Fibroblast of lung (primary cell): Measurements from ENCODE around the gene GRIK1. TPM values are rescaled to one million over a fixed set of nuclear protein-coding genes. Genes with fewer than 3 reads are reported as not detected.

Source experiments
- DNase-seq, 2 donors: peaks; one replicate each; pipeline versions ENCODE4 v3.0.0 to v3.0.0-alpha.2; 2010; ENCODE audit warnings: low read depth in 2 of 2
- H2AFZ ChIP-seq: 2 replicates; pipeline ENCODE4 v1.5.1; 2012; ENCODE audit warnings: low read length, control low read depth, inconsistent platforms
- H3K27ac ChIP-seq: 2 replicates; pipeline ENCODE4 v1.5.1; 2011; ENCODE audit warnings: low read length, control low read depth; ENCODE audit not compliant: insufficient read depth
- H3K27me3 ChIP-seq: 2 replicates; pipeline ENCODE4 v1.5.1; 2011; ENCODE audit warnings: mild to moderate bottlenecking, low read length; ENCODE audit not compliant: control insufficient read depth, insufficient read depth
- H3K36me3 ChIP-seq: 2 replicates; pipeline ENCODE4 v1.5.1; 2011; ENCODE audit warnings: low read length; ENCODE audit not compliant: control insufficient read depth, insufficient read depth
- H3K4me1 ChIP-seq: 2 replicates; pipeline ENCODE4 v1.5.1; 2011; ENCODE audit warnings: low read length; ENCODE audit not compliant: control insufficient read depth, insufficient read depth; ENCODE audit errors: extremely low read depth
- H3K4me2 ChIP-seq: 2 replicates; pipeline ENCODE4 v1.5.1; 2011; ENCODE audit warnings: low read length, control low read depth; ENCODE audit not compliant: insufficient read depth; ENCODE audit errors: extremely low read depth
- H3K4me3 ChIP-seq, 4 experiments: fragments of 200-600 bp in 1 of 4; sonication (generic) in 1 of 4; replicated peaks in 1 of 4; 2 replicates each; pipeline ENCODE4 v1.5.1; 2011 to 2016; ENCODE audit warnings: low read length in 4 of 4, low read depth in 3 of 4, mild to moderate bottlenecking in 3 of 4, control low read depth in 2 of 4, inconsistent platforms in 1 of 4, mixed read lengths in 1 of 4; ENCODE audit not compliant: insufficient read depth in 1 of 4; ENCODE audit errors: control extremely low read depth in 1 of 4
- H3K79me2 ChIP-seq: 2 replicates; pipeline ENCODE4 v1.5.1; 2012; ENCODE audit warnings: mild to moderate bottlenecking, low read length, inconsistent platforms; ENCODE audit not compliant: control insufficient read depth, insufficient read depth
- H3K9ac ChIP-seq: 2 replicates; pipeline ENCODE4 v1.5.1; 2011; ENCODE audit warnings: mild to moderate bottlenecking, low read length, control low read depth; ENCODE audit not compliant: insufficient read depth
- H3K9me3 ChIP-seq: 2 replicates; pipeline ENCODE4 v1.5.1; 2012; ENCODE audit warnings: low read depth, low read length; ENCODE audit not compliant: control insufficient read depth, insufficient read depth
- H4K20me1 ChIP-seq: 2 replicates; pipeline ENCODE4 v1.5.1; 2011; ENCODE audit warnings: low read length; ENCODE audit not compliant: control insufficient read depth, insufficient read depth; ENCODE audit errors: extremely low read depth
- EZH2 ChIP-seq: IDR thresholded peaks from 2 replicates; pipeline ENCODE4 v1.5.1; 2012; ENCODE audit warnings: low read length, control low read depth, mild to moderate bottlenecking; ENCODE audit errors: missing control alignments
- polyA plus RNA-seq, 2 donors: library from polyadenylated mRNA; depleted of rRNA in 1 of 2; stranded (reverse) in 1 of 2; unstranded in 1 of 2; fragments of >200 nt; gene quantifications; 2 replicates each; pipeline ENCODE4 v1.2.1, GENCODE V29; 2011 to 2012; ENCODE audit warnings: missing spikeins in 1 of 2
- total RNA-seq: library from RNA; depleted of rRNA; stranded (reverse); fragments of >200 nt; gene quantifications from 2 replicates; pipeline ENCODE4 v1.2.1, GENCODE V29; 2014
- TF ChIP-seq, protein P1 (sequence below), 2 donors: IDR thresholded peaks in 1 of 2; conservative IDR thresholded peaks in 1 of 2; 1 replicate in 1 of 2; 2 replicates in 1 of 2; pipeline ENCODE4 v1.5.1; 2011 to 2012; ENCODE audit warnings: low read length in 2 of 2, control low read depth in 1 of 2, inconsistent platforms in 1 of 2, low read depth in 1 of 2, mild to moderate bottlenecking in 1 of 2

GRIK1 gene
- total and polyA plus RNA-seq, 2 donors (not counting 1 experiment from before 2014, with no cell fraction given) = not detected

DNA sequence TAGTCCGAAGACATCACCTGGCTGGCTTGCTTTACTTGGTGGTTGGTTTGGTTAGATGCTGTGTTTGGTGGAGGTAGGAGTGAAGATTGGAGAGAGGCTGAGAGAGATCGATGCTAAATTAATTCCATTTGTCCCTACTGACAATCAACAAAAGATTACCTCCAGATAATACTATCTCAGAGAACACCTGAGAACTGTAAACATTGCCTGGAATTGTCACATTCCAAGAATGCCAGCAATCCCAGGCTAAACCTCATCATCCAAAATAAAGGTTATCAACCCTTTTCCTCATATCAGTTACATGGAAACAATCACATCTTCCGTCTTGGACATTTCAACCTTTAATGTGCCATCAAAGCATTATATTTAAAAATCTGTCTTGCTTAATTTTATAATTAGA lies 141.0 kb downstream of the GRIK1 start:
- no peak overlapping the region for H3K9ac ChIP-seq

DNA sequence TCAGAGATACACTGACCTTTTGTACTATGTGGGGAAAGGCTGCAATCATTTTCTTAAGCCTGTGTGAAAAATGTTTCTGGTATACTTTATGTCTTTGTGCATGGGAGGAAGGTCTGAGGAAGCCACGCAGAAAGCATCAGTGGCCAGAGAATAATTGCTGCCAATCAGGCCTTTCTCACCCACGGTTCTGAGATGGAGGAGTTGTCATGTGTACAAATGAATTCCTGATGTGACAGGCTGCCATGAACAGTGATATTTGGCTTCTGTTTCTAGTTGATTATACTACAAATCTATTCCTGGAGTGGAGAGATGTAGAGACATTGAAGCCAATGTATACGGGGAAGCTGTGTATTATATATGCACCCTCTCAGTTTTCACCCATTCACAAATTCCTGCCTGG lies 142.6 kb downstream of the GRIK1 start:
- Histone ChIP-seq H3K27ac (no peak overlapping the region), H3K4me3 (no peak overlapping the region), H3K4me2 (no peak overlapping the region), H3K9me3 (no peaks in the 10 kb centered on the region), H3K9ac (no peak overlapping the region), H3K27me3 (no peaks in the 10 kb centered on the region), H3K79me2 (no peaks in the 10 kb centered on the region), H3K36me3 (no peaks in the 10 kb centered on the region), H2AFZ (no peak overlapping the region), H4K20me1 (no peaks in the 10 kb centered on the region), H3K4me1 (no peaks in the 10 kb centered on the region)
- TF ChIP-seq, protein P1, sequence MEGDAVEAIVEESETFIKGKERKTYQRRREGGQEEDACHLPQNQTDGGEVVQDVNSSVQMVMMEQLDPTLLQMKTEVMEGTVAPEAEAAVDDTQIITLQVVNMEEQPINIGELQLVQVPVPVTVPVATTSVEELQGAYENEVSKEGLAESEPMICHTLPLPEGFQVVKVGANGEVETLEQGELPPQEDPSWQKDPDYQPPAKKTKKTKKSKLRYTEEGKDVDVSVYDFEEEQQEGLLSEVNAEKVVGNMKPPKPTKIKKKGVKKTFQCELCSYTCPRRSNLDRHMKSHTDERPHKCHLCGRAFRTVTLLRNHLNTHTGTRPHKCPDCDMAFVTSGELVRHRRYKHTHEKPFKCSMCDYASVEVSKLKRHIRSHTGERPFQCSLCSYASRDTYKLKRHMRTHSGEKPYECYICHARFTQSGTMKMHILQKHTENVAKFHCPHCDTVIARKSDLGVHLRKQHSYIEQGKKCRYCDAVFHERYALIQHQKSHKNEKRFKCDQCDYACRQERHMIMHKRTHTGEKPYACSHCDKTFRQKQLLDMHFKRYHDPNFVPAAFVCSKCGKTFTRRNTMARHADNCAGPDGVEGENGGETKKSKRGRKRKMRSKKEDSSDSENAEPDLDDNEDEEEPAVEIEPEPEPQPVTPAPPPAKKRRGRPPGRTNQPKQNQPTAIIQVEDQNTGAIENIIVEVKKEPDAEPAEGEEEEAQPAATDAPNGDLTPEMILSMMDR (conservative IDR thresholded peaks at IDR 0.05 in 1 of 2, IDR thresholded peaks at IDR 0.05 in 1 of 2; ENCODE audit: low read depth in 1 of 2, low read length in 2 of 2) = no peak
- TF ChIP-seq EZH2 = no peak
- no peak for DNase-seq

More for the DNA sequence above, 141.0 kb downstream of the GRIK1 start:
- Histone ChIP-seq H3K4me1 (no peaks in the 10 kb centered on the region), H3K79me2 (no peaks in the 10 kb centered on the region), H2AFZ (no peak overlapping the region), H3K4me3 (no peak overlapping the region), H3K9me3 (no peaks in the 10 kb centered on the region), H3K4me2 (no peak overlapping the region), H4K20me1 (no peaks in the 10 kb centered on the region), H3K27me3 (no peaks in the 10 kb centered on the region), H3K27ac (no peak overlapping the region), H3K36me3 (no peaks in the 10 kb centered on the region)
- no peak for DNase-seq
- no peak for TF ChIP-seq EZH2
- TF ChIP-seq, protein P1 (conservative IDR thresholded peaks at IDR 0.05 in 1 of 2, IDR thresholded peaks at IDR 0.05 in 1 of 2; ENCODE audit: low read depth in 1 of 2, low read length in 2 of 2) = no peak

DNA sequence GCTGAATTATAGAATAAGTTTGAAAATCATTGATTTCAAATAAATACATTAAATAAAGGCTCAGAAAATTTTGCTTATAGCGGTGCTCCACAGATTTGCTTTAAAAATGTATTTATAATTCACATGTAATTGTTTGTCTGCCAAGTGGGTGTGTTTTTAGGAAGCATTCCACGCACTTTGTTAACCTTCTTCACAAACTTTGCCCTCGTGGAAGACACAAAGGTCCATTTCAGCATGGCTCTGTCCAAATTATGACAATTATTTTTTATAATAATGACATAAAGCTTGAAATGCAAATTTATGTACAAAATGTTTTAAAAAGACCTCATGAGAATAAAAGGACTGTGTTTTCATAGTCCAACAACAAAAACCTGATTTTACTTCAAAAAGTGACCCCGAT lies 146.1 kb downstream of the GRIK1 start:
- H3K9me3 ChIP-seq = no peaks in the 10 kb centered on the region
- TF ChIP-seq, protein P1 (conservative IDR thresholded peaks at IDR 0.05 in 1 of 2, IDR thresholded peaks at IDR 0.05 in 1 of 2; ENCODE audit: low read depth in 1 of 2, low read length in 2 of 2) = no peak
- no peak for TF ChIP-seq EZH2
- no peak for DNase-seq

More for the DNA sequence above, 146.1 kb downstream of the GRIK1 start:
- H2AFZ ChIP-seq = no peak overlapping the region
- no peaks in the 10 kb centered on the region for H4K20me1 ChIP-seq
- no peak overlapping the region for H3K27ac ChIP-seq
- H3K79me2 ChIP-seq = no peaks in the 10 kb centered on the region
- no peak overlapping the region for H3K9ac ChIP-seq
- no peak overlapping the region for H3K4me3 ChIP-seq
- no peak overlapping the region for H3K4me2 ChIP-seq
- H3K4me1 ChIP-seq = no peaks in the 10 kb centered on the region
- H3K27me3 ChIP-seq = no peaks in the 10 kb centered on the region
- no peaks in the 10 kb centered on the region for H3K36me3 ChIP-seq
